H1 (cell line): ENCODE data around the gene SLC1A7. TPM values are rescaled to one million over a fixed set of nuclear protein-coding genes. Genes with fewer than 3 reads are reported as not detected.

ENCODE experiments used
- CHD1 ChIP-seq: IDR thresholded peaks from 2 replicates; pipeline ENCODE4 v1.6.1; 2012; ENCODE audit warnings: low read depth, low read length, improper control_type of control experiment
- CHD2 ChIP-seq: IDR thresholded peaks from 2 replicates; pipeline ENCODE4 v1.6.1; 2012; ENCODE audit warnings: low read length, improper control_type of control experiment
- CTBP2 ChIP-seq: IDR thresholded peaks from 2 replicates; pipeline ENCODE4 v1.7.0; 2011; ENCODE audit warnings: borderline replicate concordance, mild to moderate bottlenecking, moderate library complexity, mixed read lengths, low read length; ENCODE audit not compliant: insufficient read depth, insufficient read length
- EGR1 ChIP-seq: IDR thresholded peaks from 2 replicates; pipeline ENCODE4 v1.6.1; 2011; ENCODE audit warnings: low read depth, low read length, borderline replicate concordance
- EP300 ChIP-seq, 2 experiments: IDR thresholded peaks; 1 replicate in 1 of 2; 2 replicates in 1 of 2; pipeline ENCODE4 v1.6.1; 2011 to 2012; ENCODE audit warnings: low read depth in 2 of 2, low read length in 2 of 2, mild to moderate bottlenecking in 2 of 2, borderline replicate concordance in 1 of 2, inconsistent platforms in 1 of 2, moderate library complexity in 1 of 2
- EZH2 ChIP-seq: fragments of 200-600 bp; sonication (generic); IDR thresholded peaks from 2 replicates; pipeline ENCODE4 v1.7.1; 2012; ENCODE audit warnings: low read depth, mild to moderate bottlenecking, moderate library complexity, low read length, inconsistent platforms; ENCODE audit not compliant: severe bottlenecking
- HDAC6 ChIP-seq: IDR thresholded peaks from one replicate; pipeline ENCODE4 v1.7.1; 2012; ENCODE audit warnings: low read depth, mild to moderate bottlenecking, inconsistent platforms, low read length, moderate library complexity
- KDM1A ChIP-seq: fragments of 200-600, 300-600 bp; sonication (generic); IDR thresholded peaks from 2 replicates; pipeline ENCODE4 v1.7.1; 2016; ENCODE audit warnings: mild to moderate bottlenecking, low read length, borderline replicate concordance
- SUZ12 ChIP-seq: fragments of 200-600 bp; sonication (generic); IDR thresholded peaks from 2 replicates; pipeline ENCODE4 v1.6.1; 2012; ENCODE audit warnings: mild to moderate bottlenecking, inconsistent platforms, low read length, moderate library complexity, mixed read lengths
- TAF1 ChIP-seq: IDR thresholded peaks from 2 replicates; pipeline ENCODE4 v1.6.1; 2011; ENCODE audit warnings: mild to moderate bottlenecking, low read depth, low read length
- polyA plus RNA-seq, 7 experiments: library from polyadenylated mRNA; depleted of rRNA in 3 of 7; stranded (reverse) in 5 of 7; unstranded in 2 of 7; fragments of >200 nt in 5 of 7; fragments of 200-250 nt in 2 of 7; gene quantifications; 1 replicate in 5 of 7; 2 replicates in 1 of 7; 4 replicates in 1 of 7; pipeline versions ENCODE4 v1.2.1 to v1.2.3, GENCODE V29; 2011 to 2013; ENCODE audit warnings: missing spikeins in 2 of 7, mixed read lengths in 2 of 7
- total RNA-seq: library from RNA; stranded (reverse); fragmentation: NEBNext Ultra II Directional; extraction: Animal tissue kit (Norgen Biotek cat#: 25700); gene quantifications from 2 replicates; pipeline ENCODE4 v1.2.1, GENCODE V29; 2021
- TF ChIP-seq, protein P1 (sequence below): IDR thresholded peaks from 2 replicates; pipeline ENCODE4 v1.6.1; 2011; ENCODE audit warnings: low read length, improper control_type of control experiment

SLC1A7 gene
- total and polyA plus RNA-seq, 2 of the 8 experiments (the other 6 are each of a cell fraction or from before 2014, with no cell fraction given), result not detected

GRCh38 chr1:53174971-53175913, 32.8 kb upstream of the SLC1A7 start (continued):
- TF ChIP-seq, protein P1, sequence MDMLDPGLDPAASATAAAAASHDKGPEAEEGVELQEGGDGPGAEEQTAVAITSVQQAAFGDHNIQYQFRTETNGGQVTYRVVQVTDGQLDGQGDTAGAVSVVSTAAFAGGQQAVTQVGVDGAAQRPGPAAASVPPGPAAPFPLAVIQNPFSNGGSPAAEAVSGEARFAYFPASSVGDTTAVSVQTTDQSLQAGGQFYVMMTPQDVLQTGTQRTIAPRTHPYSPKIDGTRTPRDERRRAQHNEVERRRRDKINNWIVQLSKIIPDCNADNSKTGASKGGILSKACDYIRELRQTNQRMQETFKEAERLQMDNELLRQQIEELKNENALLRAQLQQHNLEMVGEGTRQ, result no peak
- TF ChIP-seq CHD2 (no peak), TAF1 (no peak), SUZ12 (no peak), EP300 (IDR thresholded peaks at IDR 0.05; ENCODE audit: borderline replicate concordance in 1 of 2, low read depth in 2 of 2, low read length in 2 of 2) (no peak), CTBP2 (no peak), EZH2 (no peak), KDM1A (no peak), HDAC6 (no peak), CHD1 (no peak), EGR1 (no peak)
